Prostate gland (tissue), 2 donors: ENCODE measurements around the gene ZNF316. TPM values are rescaled to one million over a fixed set of nuclear protein-coding genes. Genes with fewer than 3 reads are reported as not detected.

Source experiments
- DNase-seq: peaks from one replicate; pipeline ENCODE4 v3.0.0-alpha.2; 2019; ENCODE audit warnings: low spot score
- H3K27ac ChIP-seq, 2 donors: fragments of 200-600 bp; sonication (generic); 2 replicates each; pipeline ENCODE4 v1.5.1; 2017 to 2019
- H3K27me3 ChIP-seq: fragments of 200-600 bp; sonication (generic); replicated peaks from 2 replicates; pipeline ENCODE4 v1.5.1; 2019; ENCODE audit not compliant: insufficient read depth
- H3K36me3 ChIP-seq, 2 donors: fragments of 200-600 bp; sonication (generic); 1 replicate in 1 of 2; 2 replicates in 1 of 2; pipeline versions ENCODE4 v1.5.1 to v1.8.1; 2017 to 2019
- H3K4me1 ChIP-seq: fragments of 200-600 bp; sonication (generic); replicated peaks from 2 replicates; pipeline ENCODE4 v1.5.1; 2019
- H3K4me3 ChIP-seq, 2 donors: fragments of 200-600 bp; sonication (generic); 2 replicates each; pipeline ENCODE4 v1.5.1; 2017 to 2019
- H3K9me3 ChIP-seq: fragments of 200-600 bp; sonication (generic); 2 replicates; pipeline ENCODE4 v1.5.1; 2017
- POLR2A ChIP-seq: fragments of 450-650 bp; IDR thresholded peaks from one replicate; pipeline ENCODE4 v1.6.1; 2016; ENCODE audit warnings: antibody characterized with exemption, mild to moderate bottlenecking
- POLR2AphosphoS5 ChIP-seq: sonication (generic); formaldehyde crosslinking; IDR thresholded peaks from one replicate; pipeline ENCODE4 v1.6.1; 2017; ENCODE audit warnings: antibody characterized with exemption
- WGBS: methylation state at CpG from one replicate; pipeline ENCODE4 v1.1.5; 2018; 5-methylcytosine and 5-hydroxymethylcytosine counted together
- intact Hi-C: fragments of 100-400 bp; cut with DNase I; formaldehyde crosslinking; loops from one replicate; pipeline ENCODE4 v1.14.2; 2022
- total RNA-seq, 2 donors: library from RNA; depleted of rRNA; stranded (reverse); fragments of >200 nt; gene quantifications; one replicate each; pipeline ENCODE4 v1.1.0, GENCODE V29; 2016
- TF ChIP-seq, protein P1 (sequence below), 4 experiments: fragments of 200-600 bp in 2 of 4; fragments of 450-650 bp in 2 of 4; sonication (generic) in 2 of 4; IDR thresholded peaks; 1 replicate in 3 of 4; 2 replicates in 1 of 4; pipeline ENCODE4 v1.5.1; 2016 to 2019; ENCODE audit warnings: antibody characterized with exemption in 4 of 4, mild to moderate bottlenecking in 2 of 4, moderate library complexity in 2 of 4

ZNF316 gene
- total RNA-seq, 2 donors from 2014 or later, result 39.2 to 53.8 TPM

DNA sequence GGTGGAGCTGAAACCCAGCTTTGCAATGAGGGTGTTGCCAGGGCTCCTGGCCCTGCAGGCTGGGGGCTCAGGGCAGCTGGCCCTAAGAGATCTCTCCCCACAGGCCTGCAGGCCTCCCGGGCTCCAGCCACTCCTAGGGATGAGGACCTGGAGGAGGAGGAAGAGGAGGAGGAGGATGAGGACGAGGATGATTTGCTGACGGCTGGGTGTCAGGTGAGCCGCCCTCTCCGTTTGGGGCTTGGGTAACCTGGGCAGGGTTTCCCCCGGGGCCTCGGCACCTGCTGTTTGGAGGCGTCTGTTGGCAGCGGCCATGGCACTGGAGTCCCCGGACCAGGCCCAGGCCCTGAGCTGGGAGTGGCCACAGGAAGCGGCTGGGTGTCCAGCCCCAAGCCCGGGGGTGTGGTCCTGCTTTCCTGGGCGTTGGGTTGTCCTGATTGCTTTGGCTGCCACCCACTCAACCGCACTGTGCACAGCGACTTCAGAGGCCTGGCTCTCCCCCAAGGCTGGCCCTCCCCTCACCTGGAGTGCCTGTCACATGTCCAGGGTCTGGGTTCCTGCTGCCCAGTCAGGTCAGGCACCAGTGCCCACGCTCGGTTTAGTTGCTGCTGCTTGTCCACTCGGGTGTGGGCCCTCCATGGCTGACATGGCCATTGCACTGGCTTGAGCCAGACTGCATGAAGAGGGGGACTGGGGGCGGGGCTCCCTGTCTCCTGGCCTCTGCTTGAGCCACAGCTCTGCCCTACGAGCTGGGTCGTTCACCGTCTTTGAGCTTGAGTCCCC is 5.9 kb downstream of the ZNF316 start:
- TF ChIP-seq, protein P1, sequence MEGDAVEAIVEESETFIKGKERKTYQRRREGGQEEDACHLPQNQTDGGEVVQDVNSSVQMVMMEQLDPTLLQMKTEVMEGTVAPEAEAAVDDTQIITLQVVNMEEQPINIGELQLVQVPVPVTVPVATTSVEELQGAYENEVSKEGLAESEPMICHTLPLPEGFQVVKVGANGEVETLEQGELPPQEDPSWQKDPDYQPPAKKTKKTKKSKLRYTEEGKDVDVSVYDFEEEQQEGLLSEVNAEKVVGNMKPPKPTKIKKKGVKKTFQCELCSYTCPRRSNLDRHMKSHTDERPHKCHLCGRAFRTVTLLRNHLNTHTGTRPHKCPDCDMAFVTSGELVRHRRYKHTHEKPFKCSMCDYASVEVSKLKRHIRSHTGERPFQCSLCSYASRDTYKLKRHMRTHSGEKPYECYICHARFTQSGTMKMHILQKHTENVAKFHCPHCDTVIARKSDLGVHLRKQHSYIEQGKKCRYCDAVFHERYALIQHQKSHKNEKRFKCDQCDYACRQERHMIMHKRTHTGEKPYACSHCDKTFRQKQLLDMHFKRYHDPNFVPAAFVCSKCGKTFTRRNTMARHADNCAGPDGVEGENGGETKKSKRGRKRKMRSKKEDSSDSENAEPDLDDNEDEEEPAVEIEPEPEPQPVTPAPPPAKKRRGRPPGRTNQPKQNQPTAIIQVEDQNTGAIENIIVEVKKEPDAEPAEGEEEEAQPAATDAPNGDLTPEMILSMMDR (IDR thresholded peaks at IDR 0.05), result no peak
- TF ChIP-seq POLR2A (no peak), POLR2AphosphoS5 (no peak)
- no peak overlapping the region for H3K27ac ChIP-seq
- H3K4me3 ChIP-seq, result no peak overlapping the region
- peaks cover 4% of the 10 kb centered on the region for H3K4me1 ChIP-seq
- intact Hi-C loops, result no loop called here
- H3K36me3 ChIP-seq, result peaks cover 7 to 27% of the 10 kb centered on the region in 2 donors
- DNase-seq, result no peak
- H3K27me3 ChIP-seq, result no peaks in the 10 kb centered on the region
- no peaks in the 10 kb centered on the region for H3K9me3 ChIP-seq
- WGBS, result 81% methylated on average over 18 of the region's 22 CpGs

DNA sequence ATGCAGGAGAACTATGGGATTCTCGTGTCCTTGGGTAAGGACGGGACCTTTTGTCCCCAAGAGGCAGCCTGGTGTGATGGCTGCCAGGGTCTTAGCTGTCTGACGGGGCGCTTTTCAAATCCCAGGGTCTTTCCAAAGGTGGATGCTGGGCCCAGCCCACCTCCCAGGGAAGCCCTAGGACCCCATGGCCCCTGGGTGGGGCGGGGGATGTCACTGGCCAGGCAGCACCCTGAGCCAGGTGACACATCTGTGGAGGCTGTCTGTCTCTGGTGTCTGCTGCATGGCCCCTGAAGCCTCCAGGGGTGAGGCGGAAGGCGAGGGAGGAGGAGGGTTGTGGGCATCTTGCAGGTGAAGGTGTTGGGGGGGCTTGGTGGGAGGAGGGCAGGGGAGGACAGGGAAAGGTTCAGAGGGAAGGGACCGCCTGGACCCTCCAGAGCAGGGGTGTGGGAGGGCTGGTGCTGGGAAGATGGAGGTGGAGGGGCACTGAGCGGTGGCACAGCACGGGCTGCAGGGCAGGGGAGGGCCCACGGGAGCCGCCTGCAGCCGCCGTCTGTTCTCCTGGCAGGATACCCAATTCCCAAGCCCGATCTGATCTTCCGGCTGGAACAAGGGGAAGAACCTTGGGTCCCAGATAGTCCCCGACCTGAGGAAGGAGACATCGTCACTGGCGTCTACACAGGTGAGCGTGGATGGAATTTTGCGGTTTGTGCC is 7.0 kb downstream of the ZNF316 start:
- TF ChIP-seq POLR2AphosphoS5, result no peak
- TF ChIP-seq, protein P1 (IDR thresholded peaks at IDR 0.05), result no peak
- no peak for TF ChIP-seq POLR2A
- Histone ChIP-seq H3K4me1 (no peaks in the 10 kb centered on the region), H3K36me3 (peaks cover 7 to 27% of the 10 kb centered on the region in 2 donors), H3K9me3 (no peaks in the 10 kb centered on the region), H3K4me3 (no peak overlapping the region), H3K27me3 (no peaks in the 10 kb centered on the region), H3K27ac (no peak overlapping the region)
- 92% methylated on average over 21 of the region's 21 CpGs for WGBS
- intact Hi-C loops, result no loop called here
- no peak for DNase-seq

DNA sequence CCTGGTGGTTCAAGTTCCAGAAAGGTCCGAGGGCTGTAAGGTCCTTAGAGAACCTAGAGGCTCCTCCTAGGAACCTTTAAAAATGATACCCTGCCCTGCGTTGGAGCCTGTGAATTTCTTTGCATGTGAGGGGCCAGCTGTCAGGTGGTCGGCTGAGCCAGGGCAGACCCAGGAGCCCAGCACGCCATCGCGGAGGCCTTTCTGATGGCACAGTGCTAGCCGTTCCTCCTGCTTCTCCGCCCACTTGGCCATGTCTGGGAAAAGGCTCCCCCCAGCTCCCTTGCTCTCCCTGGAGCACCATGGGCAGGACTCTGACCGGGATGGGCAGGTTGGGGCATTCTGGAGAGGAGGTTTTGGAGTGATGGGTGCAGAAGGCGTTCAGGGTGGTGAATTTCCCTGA is 7.6 kb downstream of the ZNF316 start:
- WGBS, result 94% methylated on average over 10 of the region's 10 CpGs
- TF ChIP-seq POLR2AphosphoS5 (no peak), POLR2A (no peak)
- TF ChIP-seq, protein P1 (IDR thresholded peaks at IDR 0.05), result no peak
- Histone ChIP-seq H3K4me3 (no peak overlapping the region), H3K9me3 (no peaks in the 10 kb centered on the region), H3K27me3 (no peaks in the 10 kb centered on the region), H3K4me1 (no peaks in the 10 kb centered on the region), H3K27ac (no peak overlapping the region), H3K36me3 (peaks cover 7 to 27% of the 10 kb centered on the region in 2 donors)
- intact Hi-C loops, result no loop called here
- DNase-seq, result no peak

DNA sequence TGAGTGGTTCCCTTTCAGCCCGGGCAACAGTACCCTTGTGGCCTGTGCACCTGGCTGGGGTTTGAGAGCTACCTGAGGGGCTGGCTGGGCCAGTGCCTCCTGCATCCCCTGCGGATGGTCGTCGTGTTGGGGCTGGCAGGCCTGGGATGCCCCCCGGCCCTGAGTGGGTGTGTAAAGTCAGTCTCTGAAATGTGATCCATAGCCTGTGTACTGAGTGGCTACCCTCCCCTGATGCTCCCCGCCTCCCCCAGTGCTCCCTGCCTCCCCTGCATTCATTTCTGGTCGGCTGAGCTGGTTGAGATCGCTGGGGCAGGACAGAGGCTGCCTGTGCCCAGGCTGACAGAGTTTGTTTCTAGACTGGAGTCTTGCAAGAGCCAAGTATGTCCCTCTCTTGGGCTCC is 9.3 kb downstream of the ZNF316 start:
- no peak for DNase-seq
- H3K9me3 ChIP-seq, result no peaks in the 10 kb centered on the region
- H3K27ac ChIP-seq, result no peak overlapping the region
- TF ChIP-seq POLR2AphosphoS5, result no peak
- TF ChIP-seq, protein P1 (IDR thresholded peaks at IDR 0.05), result no peak
- no peak for TF ChIP-seq POLR2A
- H3K4me1 ChIP-seq, result no peaks in the 10 kb centered on the region
- peaks cover 7 to 27% of the 10 kb centered on the region in 2 donors for H3K36me3 ChIP-seq
- H3K27me3 ChIP-seq, result no peaks in the 10 kb centered on the region
- H3K4me3 ChIP-seq, result no peak overlapping the region
- intact Hi-C loops, result no loop called here
- WGBS, result 42% methylated on average over 8 of the region's 8 CpGs
